HepG2 (cell line): ENCODE data around the gene PPIL3. TPM values are rescaled to one million over a fixed set of nuclear protein-coding genes. Genes with fewer than 3 reads are reported as not detected.

ENCODE experiments used
- ATAC-seq: fragments of 200-7000 bp; cut with Tn5 transposase; 3 replicates; pipeline ENCODE4 v1.9.1; 2020; ENCODE audit warnings: mild to moderate bottlenecking, moderate library complexity
- BruUV-seq: library from RNA; stranded (reverse); fragments of 400-500 nt; replicated peaks from 2 replicates; lab custom pipeline; 2021; lab: Mats Ljungman, UMichigan
- CTCF ChIA-PET: fragments of 300-600 bp; formaldehyde crosslinking; extraction: SDS; loops from one replicate; lab custom pipeline; 2021; ENCODE audit warnings: low total read pairs, inconsistent platforms, low intra/inter-chr PET ratio; lab: Yijun Ruan, JAX
- POLR2A ChIA-PET: fragments of 350-600 bp; sonication (Branson Sonifier 250); formaldehyde crosslinking; loops from one replicate; lab custom pipeline; 2020; ENCODE audit warnings: antibody characterized with exemption, inconsistent platforms; lab: Yijun Ruan, JAX
- DNase-seq: peaks from one replicate; pipeline ENCODE4 v3.0.0-alpha.2; 2015; ENCODE audit warnings: low spot score
- FAIRE-seq: peaks from 3 replicates; lab custom pipeline; 2011; peaks lifted over from hg19 to GRCh38; lab: Jason Lieb, UNC
- H2AFZ ChIP-seq: one replicate; pipeline ENCODE4 v1.6.1; 2011; ENCODE audit warnings: low read length, inconsistent platforms
- H3K27ac ChIP-seq: fragments of 300-600 bp; 3 replicates; pipeline ENCODE4 v1.8.0; 2011; ENCODE audit warnings: mixed run types, mild to moderate bottlenecking, mixed read lengths, low read length, inconsistent platforms; ENCODE audit not compliant: insufficient read depth; ENCODE audit errors: extremely low read length
- H3K27me3 ChIP-seq, 2 experiments: fragments of 200-600 bp in 1 of 2; 2 replicates in 1 of 2; 3 replicates in 1 of 2; pipeline versions ENCODE4 v1.6.0 to v1.8.0; 2011; ENCODE audit warnings: low read length in 2 of 2, mild to moderate bottlenecking in 2 of 2, moderate library complexity in 2 of 2, inconsistent platforms in 1 of 2; ENCODE audit not compliant: insufficient read depth in 2 of 2, control insufficient read depth in 1 of 2
- H3K36me3 ChIP-seq, 2 experiments: fragments of 200-600 bp in 1 of 2; replicated peaks in 1 of 2; 2 replicates in 1 of 2; 3 replicates in 1 of 2; pipeline versions ENCODE4 v1.5.1 to v1.8.0; 2011; ENCODE audit warnings: low read length in 2 of 2, inconsistent platforms in 1 of 2; ENCODE audit not compliant: insufficient read depth in 2 of 2, control insufficient read depth in 1 of 2
- H3K4me1 ChIP-seq: 2 replicates; pipeline ENCODE4 v1.5.1; 2012; ENCODE audit warnings: low read length, inconsistent platforms; ENCODE audit not compliant: insufficient read depth
- H3K4me2 ChIP-seq: 2 replicates; pipeline ENCODE4 v1.6.0; 2011; ENCODE audit warnings: low read depth, low read length, inconsistent platforms
- H3K4me3 ChIP-seq, 3 experiments: fragments of 200-600 bp in 1 of 3; sonication (generic), shearing (Covaris generic) in 1 of 3; replicated peaks in 1 of 3; 2 replicates each; pipeline ENCODE4 v1.5.1; 2011 to 2016; ENCODE audit warnings: low read length in 3 of 3, inconsistent platforms in 2 of 3, low read depth in 2 of 3, mild to moderate bottlenecking in 2 of 3, control low read depth in 1 of 3, mixed read lengths in 1 of 3; ENCODE audit not compliant: insufficient read depth in 1 of 3
- H3K79me2 ChIP-seq: one replicate; pipeline ENCODE4 v1.6.1; 2011; ENCODE audit warnings: low read length, inconsistent platforms; ENCODE audit not compliant: insufficient read depth
- H3K9ac ChIP-seq: 2 replicates; pipeline ENCODE4 v1.6.0; 2011; ENCODE audit warnings: mild to moderate bottlenecking, low read depth, low read length, inconsistent platforms; ENCODE audit not compliant: insufficient read depth
- H3K9me3 ChIP-seq: 2 replicates; pipeline ENCODE4 v1.5.1; 2012; ENCODE audit warnings: mild to moderate bottlenecking, low read length
- H4K20me1 ChIP-seq: 2 replicates; pipeline ENCODE4 v1.6.0; 2011; ENCODE audit warnings: inconsistent platforms, mild to moderate bottlenecking, low read length, moderate library complexity; ENCODE audit not compliant: insufficient read depth
- AGO2 ChIP-seq: fragments of 200-400 bp; formaldehyde crosslinking; optimal IDR thresholded peaks from 2 replicates; pipeline ENCODE3; 2017; ENCODE audit warnings: mild to moderate bottlenecking, low read depth, low read length, moderate library complexity
- ATM ChIP-seq: fragments of 450-650 bp; IDR thresholded peaks from 2 replicates; pipeline ENCODE4 v1.7.1; 2017; ENCODE audit warnings: mild to moderate bottlenecking, borderline replicate concordance
- FOXP4 ChIP-seq: sonication (generic); formaldehyde crosslinking; IDR thresholded peaks from 2 replicates; pipeline ENCODE4 v1.4.0; 2020; ENCODE audit warnings: missing genetic modification reagents
- HNRNPK ChIP-seq: fragments of 200-400 bp; formaldehyde crosslinking; IDR thresholded peaks from 2 replicates; pipeline ENCODE4 v1.6.1; 2018; ENCODE audit warnings: low read length, low read depth, moderate library complexity, mild to moderate bottlenecking; ENCODE audit not compliant: poor library complexity, severe bottlenecking
- IRF1 ChIP-seq: sonication (generic); formaldehyde crosslinking; IDR thresholded peaks from 2 replicates; pipeline ENCODE4 v1.4.0; 2020; ENCODE audit warnings: low read depth, mild to moderate bottlenecking, missing genetic modification reagents
- POLR2A ChIP-seq, 2 experiments: IDR thresholded peaks; 2 replicates each; pipeline ENCODE4 v1.6.1; 2011; ENCODE audit warnings: low read depth in 2 of 2, low read length in 2 of 2, mild to moderate bottlenecking in 1 of 2, moderate library complexity in 1 of 2; ENCODE audit not compliant: insufficient read depth in 1 of 2
- POLR2G ChIP-seq: fragments of 200-400 bp; formaldehyde crosslinking; IDR thresholded peaks from 2 replicates; pipeline ENCODE4 v1.6.1; 2018; ENCODE audit warnings: mild to moderate bottlenecking, low read depth, low read length, moderate library complexity
- RBFOX2 ChIP-seq: fragments of 200-400 bp; formaldehyde crosslinking; IDR thresholded peaks from 2 replicates; pipeline ENCODE4 v1.6.1; 2017; ENCODE audit warnings: low read depth, mild to moderate bottlenecking, low read length
- RBM22 ChIP-seq: fragments of 200-400 bp; formaldehyde crosslinking; optimal IDR thresholded peaks from 2 replicates; pipeline ENCODE3; 2017; ENCODE audit warnings: mild to moderate bottlenecking, low read length, moderate library complexity
- ZGPAT ChIP-seq: IDR thresholded peaks from 2 replicates; pipeline ENCODE4 v1.6.1; 2016; ENCODE audit warnings: mild to moderate bottlenecking
- ZNF501 ChIP-seq: sonication (generic); formaldehyde crosslinking; IDR thresholded peaks from 2 replicates; pipeline ENCODE4 v1.5.1; 2020; ENCODE audit warnings: mild to moderate bottlenecking, moderate library complexity, missing genetic modification reagents
- ZNF724P ChIP-seq: sonication (generic); formaldehyde crosslinking; IDR thresholded peaks from 2 replicates; pipeline ENCODE4 v1.8.0; 2022; ENCODE audit warnings: missing genetic modification reagents, borderline replicate concordance
- ZSCAN25 ChIP-seq: sonication (generic); formaldehyde crosslinking; IDR thresholded peaks from 2 replicates; pipeline ENCODE4 v1.8.0; 2022; ENCODE audit warnings: mild to moderate bottlenecking, missing genetic modification reagents
- WGBS: methylation state at CpG from one replicate; pipeline ENCODE4 v1.1.6; 2017; ENCODE audit warnings: low lambda C conversion rate; 5-methylcytosine and 5-hydroxymethylcytosine counted together
- in situ Hi-C: cut with HindIII; loops from 2 replicates; pipeline ENCODE4 v1.10.0; 2017; ENCODE audit warnings: low pct_unique_long_range_greater_than_20kb; ENCODE audit not compliant: extremely low pct_ligation_motif_present
- intact Hi-C: fragments of 100-400 bp; cut with micrococcal nuclease; formaldehyde crosslinking; loops from one replicate; pipeline ENCODE4 v1.10.0; 2022; ENCODE audit not compliant: unreplicated experiment
- polyA plus RNA-seq, 8 experiments: library from polyadenylated mRNA; depleted of rRNA in 3 of 8; stranded (reverse) in 7 of 8; unstranded in 1 of 8; fragments of >200 nt; fragmentation: Illumina TruSeq in 4 of 8; extraction: Trizol in 4 of 8; gene quantifications; 2 replicates each; pipeline versions ENCODE4 v1.2.1 to v1.2.3, GENCODE V29; 2011 to 2016; ENCODE audit warnings: low read depth in 4 of 8, missing spikeins in 1 of 8, mixed read lengths in 1 of 8; ENCODE audit not compliant: insufficient read depth in 1 of 8
- total RNA-seq, 5 experiments: library from RNA; depleted of rRNA; stranded (reverse); fragments of >200 nt; fragmentation: Illumina TruSeq; extraction: Trizol; gene quantifications; 2 replicates each; pipeline ENCODE4 v1.2.3, GENCODE V29; 2016; ENCODE audit warnings: low read depth in 1 of 5

PPIL3 gene
- total and polyA plus RNA-seq, 2 of the 13 experiments (the other 11 are each of a cell fraction or from before 2014, with no cell fraction given): 98.7 to 107 TPM

- no peak overlapping the region for H3K4me3 ChIP-seq
- peaks cover 12 to 43% of the 10 kb centered on the region in 2 experiments for H3K36me3 ChIP-seq
- no peak for DNase-seq
- in situ Hi-C loops: no loop called here
- H3K27ac ChIP-seq: no peak overlapping the region
- H3K4me2 ChIP-seq: no peak overlapping the region
- ChIA-PET POLR2A (interaction anchor here (1.1 to 2.2 kb wide), 2 partner anchors 13 kb away, joined by 8 to 16 read pairs; partner anchors contain the start of gene CLK1), CTCF (no interaction called here)
- H2AFZ ChIP-seq: no peak overlapping the region
- peak; percentile 7 for ATAC-seq
- no peaks in the 10 kb centered on the region for H3K9me3 ChIP-seq
- intact Hi-C loops: no loop called here
- H3K27me3 ChIP-seq: no peaks in the 10 kb centered on the region
- no peak overlapping the region for H3K9ac ChIP-seq
- H3K4me1 ChIP-seq: no peaks in the 10 kb centered on the region
- no peak for FAIRE-seq
- H3K79me2 ChIP-seq: peaks cover 2% of the 10 kb centered on the region
- peaks cover 27% of the 10 kb centered on the region for H4K20me1 ChIP-seq
- TF ChIP-seq IRF1 (no peak), ZNF501 (no peak), AGO2 (peak; percentile 58), ZSCAN25 (no peak), FOXP4 (no peak), RBFOX2 (peak; percentile 57), POLR2A (IDR thresholded peaks at IDR 0.05; ENCODE audit: insufficient read depth in 1 of 2, low read depth in 2 of 2, low read length in 2 of 2) (peak; percentile 16 to 31; a peak in 2 of 4 replicates), ATM (no peak), RBM22 (peak; percentile 72), HNRNPK (peak; percentile 79), POLR2G (peak; percentile 41; the same call in 1 of the 2 replicates), ZNF724P (CRISPR knock-in tag) (no peak), ZGPAT (CRISPR knock-in tag) (0 out of 2 replicates have a peak, but pooled peaks have one; percentile 0)
- no TSS peak for BruUV-seq
- WGBS: 96% methylated on average over 14 of the region's 14 CpGs
These were observed 38.2 kb downstream of the PPIL3 start for GRCh38 chr2:200850512-200851256.
